Measurements from ENCODE around the gene SOX9.

SOX9 gene
- total RNA-seq: 0 to 1.7 (median 0) reads per million in 17 experiments

DNA sequence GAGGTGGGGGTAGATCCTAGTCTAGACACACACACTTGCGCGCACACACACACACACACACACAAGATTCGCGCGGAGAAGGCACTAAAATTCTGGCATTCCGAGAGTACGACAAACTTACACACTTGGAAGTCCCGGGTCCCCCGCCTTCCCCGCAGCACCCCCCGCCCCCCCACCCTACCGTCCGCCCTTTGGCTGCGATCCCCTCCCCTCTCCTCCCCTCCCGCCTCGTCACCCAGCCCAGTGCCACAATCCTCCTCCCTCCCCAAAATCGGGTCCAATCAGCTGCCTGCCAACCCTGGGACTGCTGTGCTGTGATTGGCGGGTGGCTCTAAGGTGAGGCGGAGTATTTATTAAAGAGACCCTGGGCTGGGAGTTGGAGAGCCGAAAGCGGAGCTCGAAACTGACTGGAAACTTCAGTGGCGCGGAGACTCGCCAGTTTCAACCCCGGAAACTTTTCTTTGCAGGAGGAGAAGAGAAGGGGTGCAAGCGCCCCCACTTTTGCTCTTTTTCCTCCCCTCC, at the start of gene SOX9:
TSS of gene SOX9 (plus strand) at position 379 of the 522 bp plus-strand sequence. CDS start 372 bp downstream, outside the sequence.
- no peak for DNase-seq

- DNase-seq: no peak
Measured at GRCh38 chr17:72071330-72071729, 49.5 kb upstream of the SOX9 start.

- no peak for DNase-seq
Measured at GRCh38 chr17:72075995-72076677, 44.7 kb upstream of the SOX9 start.

- no peak for DNase-seq
Measured at GRCh38 chr17:72076678-72077030, 44.2 kb upstream of the SOX9 start.

- no peak for DNase-seq
Measured at GRCh38 chr17:72077326-72077960, 43.4 kb upstream of the SOX9 start.

- DNase-seq: no peak
Measured at GRCh38 chr17:72079700-72080099, 41.1 kb upstream of the SOX9 start.

- no peak for DNase-seq
Measured at GRCh38 chr17:72087876-72088275, 32.9 kb upstream of the SOX9 start.

DNA sequence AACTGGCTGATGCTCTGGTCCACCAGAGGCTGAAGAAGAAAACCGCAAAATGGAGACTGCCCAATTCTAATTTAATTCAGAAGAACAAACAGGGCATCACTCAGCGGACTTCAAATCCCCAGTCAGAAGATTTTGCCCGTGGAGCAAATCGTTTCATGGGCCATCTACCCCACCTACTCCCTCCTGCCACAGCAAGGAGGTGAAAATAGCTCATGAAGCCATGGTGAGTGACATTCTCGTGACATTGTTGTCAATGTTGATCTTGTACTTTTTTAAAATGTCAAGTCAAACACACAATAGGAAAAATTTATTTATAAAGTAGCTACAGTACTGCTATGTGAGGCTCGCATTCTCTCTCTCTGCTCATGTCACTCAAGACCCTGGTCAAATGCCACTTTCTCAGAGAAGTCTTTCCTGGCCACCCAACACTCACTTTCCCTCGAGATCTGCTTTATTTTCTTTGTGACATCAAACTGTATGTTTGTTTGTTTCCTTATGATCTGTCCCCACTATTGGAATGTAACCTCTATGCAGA, 31.3 kb upstream of the SOX9 start:
- DNase-seq: no peak

DNA sequence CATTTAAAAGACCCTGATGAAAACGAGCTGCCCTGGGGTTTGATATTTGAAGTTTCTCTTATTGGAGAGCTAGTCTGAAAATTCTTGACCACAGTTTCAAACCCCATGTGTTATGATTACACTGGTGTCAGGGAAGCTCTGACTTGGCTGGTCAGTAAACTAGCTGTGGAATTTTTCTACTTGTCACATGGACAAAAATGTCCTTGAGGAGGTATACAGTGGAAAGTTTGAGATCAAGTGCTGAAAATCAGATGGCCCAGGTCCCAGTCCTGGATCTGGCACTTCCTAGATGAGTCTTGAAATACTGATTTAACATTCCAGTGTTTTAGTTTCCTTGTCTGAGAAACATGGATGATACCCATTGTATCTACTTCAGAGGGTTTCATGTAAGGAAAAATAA, 30.7 kb upstream of the SOX9 start:
- DNase-seq: no peak

- DNase-seq: no peak
Measured at GRCh38 chr17:72092710-72093322, 28.0 kb upstream of the SOX9 start.

DNA sequence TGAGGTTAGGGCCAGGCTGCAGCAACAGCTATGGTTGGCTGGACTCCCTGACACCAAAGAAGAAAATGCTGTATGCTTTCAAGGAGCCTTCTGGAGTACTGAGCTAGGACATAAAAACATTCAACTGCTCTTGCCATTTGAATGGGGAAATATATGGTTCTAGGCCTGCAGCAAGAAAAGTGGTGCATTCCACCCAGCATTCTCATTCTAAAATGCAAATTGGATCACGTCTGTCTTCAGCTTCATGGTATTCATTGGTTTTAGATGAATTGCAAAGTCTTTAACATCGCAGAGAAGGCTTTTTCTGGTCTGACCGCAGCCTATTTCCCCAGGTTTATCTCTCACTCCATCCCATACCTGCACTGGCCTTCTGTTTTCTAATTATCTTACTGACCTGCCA, 27.1 kb upstream of the SOX9 start:
- DNase-seq: no peak

DNA sequence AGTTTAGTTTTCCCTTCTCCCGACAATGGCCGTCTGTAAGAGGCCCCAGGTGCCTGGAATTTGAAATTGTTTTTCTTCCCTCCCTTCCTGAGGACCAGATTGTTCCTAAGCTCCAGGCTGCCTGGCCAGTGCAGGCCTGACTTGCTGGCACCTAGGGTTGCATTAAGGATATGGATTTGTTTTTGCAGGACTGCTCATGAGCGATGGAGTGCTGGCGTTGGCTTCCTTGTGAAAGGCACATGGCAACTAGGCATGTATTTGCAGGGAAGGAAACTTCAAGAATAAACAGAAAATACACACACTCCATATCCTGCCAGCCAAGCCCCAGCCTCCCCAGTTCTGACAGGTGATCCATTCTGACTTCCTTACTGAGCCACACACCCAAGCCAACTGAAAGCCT, 25.5 kb upstream of the SOX9 start:
- DNase-seq: no peak

- no peak for DNase-seq
Measured at GRCh38 chr17:72097144-72097543, 23.7 kb upstream of the SOX9 start.

DNA sequence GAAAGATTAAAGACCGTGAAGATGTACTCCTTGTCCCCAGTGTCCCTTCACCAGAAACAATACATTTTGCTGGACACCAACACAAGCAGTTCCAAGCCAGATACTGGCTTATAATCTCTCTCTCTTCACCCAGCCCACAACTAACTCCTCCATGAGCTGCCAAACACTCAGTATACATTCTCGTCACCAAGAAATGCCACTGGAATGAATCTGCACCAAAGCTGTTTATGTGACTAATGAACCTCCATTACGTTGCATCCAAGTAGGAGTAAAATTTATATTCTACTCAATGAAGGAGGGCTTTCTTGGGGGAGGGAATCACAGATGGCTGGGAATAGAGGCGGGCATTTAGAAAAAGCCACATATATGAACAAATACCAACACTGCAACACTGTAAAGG, 20.9 kb upstream of the SOX9 start:
- DNase-seq: no peak

GRCh38 chr17:72100470-72100869, 20.4 kb upstream of the SOX9 start:
- DNase-seq: no peak

GRCh38 chr17:72101526-72101925, 19.3 kb upstream of the SOX9 start:
- DNase-seq: no peak

DNA sequence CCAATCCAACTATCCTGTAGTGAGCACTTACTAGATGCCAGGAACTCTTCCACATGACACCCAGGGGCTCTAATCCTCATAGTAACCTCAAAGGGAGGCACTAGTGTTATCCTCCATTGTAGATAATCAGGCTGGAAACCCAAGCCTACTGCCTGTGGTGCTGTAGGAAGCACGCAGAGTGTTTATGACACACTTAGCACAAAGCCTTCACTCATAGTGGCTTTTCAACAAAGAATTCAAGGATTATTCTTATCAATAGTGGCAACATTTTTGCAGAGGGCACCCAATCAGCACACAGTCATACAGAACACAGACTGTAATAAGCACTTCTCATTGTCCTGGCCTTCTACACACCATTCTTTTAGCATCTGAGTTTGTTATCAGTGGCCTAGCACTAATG, 18.5 kb upstream of the SOX9 start:
- DNase-seq: no peak

- DNase-seq: no peak
Measured at GRCh38 chr17:72104164-72104862, 16.5 kb upstream of the SOX9 start.

- no peak for DNase-seq
Measured at GRCh38 chr17:72104863-72105234, 16.0 kb upstream of the SOX9 start.

- no peak for DNase-seq
Measured at GRCh38 chr17:72107100-72107499, 13.7 kb upstream of the SOX9 start.

DNA sequence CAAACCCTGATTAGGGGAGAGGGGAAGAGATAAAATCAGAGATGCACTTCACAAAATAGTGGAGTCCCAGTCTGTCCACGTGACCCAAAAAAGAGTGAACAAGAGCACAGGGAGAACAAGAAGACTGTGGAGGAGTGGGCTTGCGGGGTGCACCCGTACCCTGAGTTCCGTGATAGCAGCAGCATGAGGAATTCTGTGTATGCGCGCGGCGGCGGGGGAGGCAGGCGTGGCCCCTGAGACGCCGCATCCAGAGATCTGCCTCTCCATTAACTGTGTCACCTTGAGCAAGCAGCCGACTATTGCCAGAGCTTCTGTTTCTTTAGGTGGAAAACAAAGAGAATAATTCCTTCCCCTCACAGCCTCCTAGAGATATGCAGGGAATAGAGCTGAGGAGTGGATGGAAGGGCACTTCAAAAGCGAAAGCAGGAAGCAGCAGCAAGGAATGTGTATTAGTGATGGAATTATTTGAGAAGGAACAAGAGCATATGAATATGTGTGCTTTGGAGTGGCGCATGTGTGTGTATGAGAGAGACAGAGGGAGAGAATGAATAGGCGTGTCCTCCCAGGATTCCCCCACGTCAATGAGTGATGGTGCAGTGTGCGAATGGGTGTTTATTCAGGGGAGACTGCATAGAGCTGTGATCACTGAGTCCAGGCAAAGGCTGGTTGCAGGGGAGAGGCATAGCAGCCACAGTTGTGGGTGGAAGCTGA, 10.4 kb upstream of the SOX9 start:
- DNase-seq: no peak

DNA sequence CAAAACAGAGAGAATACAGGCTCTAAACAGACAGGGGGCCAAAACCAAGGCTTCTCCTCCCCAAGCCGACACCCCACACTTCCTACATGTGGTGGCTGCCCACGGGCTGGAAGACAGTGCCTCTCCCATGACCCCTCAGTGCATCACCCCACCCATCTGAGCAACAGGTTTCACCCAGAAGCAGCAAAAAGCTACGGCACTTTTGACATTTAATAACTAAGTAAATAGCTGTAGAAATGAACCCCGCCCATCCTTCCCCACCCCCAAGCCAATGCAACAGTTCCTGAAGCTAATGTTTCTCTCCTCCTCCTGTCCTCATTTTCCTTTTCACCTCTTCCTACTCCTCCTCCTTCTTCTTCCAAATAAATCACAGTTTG, 9.9 kb upstream of the SOX9 start:
- DNase-seq: no peak
